OCI-LY1 (cell line): Measurements from ENCODE around the gene MYOZ3.

Experiments used
- H2AFZ ChIP-seq: fragments of 200-600 bp; sonication (generic), shearing (Covaris generic); 2 replicates; pipeline ENCODE4 v1.6.0; 2014; ENCODE audit warnings: antibody characterized with exemption, mild to moderate bottlenecking, low read length
- H3F3A ChIP-seq: fragments of 200-600 bp; sonication (generic), shearing (Covaris generic); 2 replicates; pipeline ENCODE4 v1.6.0; 2014; ENCODE audit warnings: mild to moderate bottlenecking, antibody characterized with exemption, low read length, moderate library complexity; ENCODE audit not compliant: insufficient read depth
- H3K27ac ChIP-seq: fragments of 200-600 bp; sonication (generic); 2 replicates; pipeline ENCODE4 v1.5.1; 2014; ENCODE audit warnings: low read length, mixed run types, mild to moderate bottlenecking, low read depth; ENCODE audit not compliant: poor library complexity, severe bottlenecking
- H3K27me3 ChIP-seq: fragments of 200-600 bp; sonication (generic); 2 replicates; pipeline ENCODE4 v1.6.0; 2014; ENCODE audit warnings: antibody characterized with exemption, mild to moderate bottlenecking, low read length, moderate library complexity; ENCODE audit not compliant: insufficient read depth
- H3K36me3 ChIP-seq: fragments of 200-600 bp; sonication (generic); 2 replicates; pipeline ENCODE4 v1.6.1; 2014; ENCODE audit warnings: mild to moderate bottlenecking, antibody characterized with exemption, low read length, moderate library complexity, mixed read lengths; ENCODE audit not compliant: insufficient read depth
- H3K4me1 ChIP-seq: fragments of 200-600 bp; sonication (generic); 2 replicates; pipeline ENCODE4 v1.5.1; 2014; ENCODE audit warnings: mild to moderate bottlenecking, low read length, moderate library complexity; ENCODE audit not compliant: insufficient read depth, severe bottlenecking
- H3K4me2 ChIP-seq: fragments of 200-600 bp; sonication (generic), shearing (Covaris generic); 2 replicates; pipeline ENCODE4 v1.6.1; 2014; ENCODE audit warnings: low read length
- H3K4me3 ChIP-seq: fragments of 200-600 bp; sonication (generic); 2 replicates; pipeline ENCODE4 v1.5.1; 2014; ENCODE audit warnings: low read length, low read depth, mild to moderate bottlenecking, mixed read lengths; ENCODE audit not compliant: poor library complexity, severe bottlenecking
- H3K79me2 ChIP-seq: fragments of 200-600 bp; shearing (Covaris generic); 2 replicates; pipeline ENCODE4 v1.6.1; 2016; ENCODE audit warnings: mixed run types, low read length, mixed read lengths; ENCODE audit not compliant: insufficient read depth
- H3K9ac ChIP-seq: fragments of 200-600 bp; sonication (generic), shearing (Covaris generic); 2 replicates; pipeline ENCODE4 v1.6.1; 2014; ENCODE audit warnings: mild to moderate bottlenecking, low read length, mixed read lengths
- H3K9me2 ChIP-seq: fragments of 200-600 bp; sonication (generic), shearing (Covaris generic); 2 replicates; pipeline ENCODE4 v1.6.1; 2014; ENCODE audit warnings: low read depth, mild to moderate bottlenecking, low read length, mixed read lengths
- H3K9me3 ChIP-seq: fragments of 200-600 bp; shearing (Covaris generic); 2 replicates; pipeline ENCODE4 v1.6.1; 2014; ENCODE audit warnings: low read length, mixed read lengths
- H4K20me1 ChIP-seq: fragments of 200-600 bp; sonication (generic), shearing (Covaris generic); 2 replicates; pipeline ENCODE4 v1.6.0; 2016; ENCODE audit warnings: mild to moderate bottlenecking, low read length; ENCODE audit not compliant: insufficient read depth
- CTCF ChIP-seq: fragments of 200-600 bp; sonication (generic), shearing (Covaris generic); IDR thresholded peaks from 2 replicates; pipeline ENCODE4 v1.5.1; 2017; ENCODE audit warnings: mild to moderate bottlenecking, antibody characterized with exemption, low read length, moderate library complexity, mixed read lengths
- EZH2 ChIP-seq: fragments of 200-600 bp; sonication (generic), shearing (Covaris generic); IDR thresholded peaks from 2 replicates; pipeline ENCODE4 v1.8.0; 2017; ENCODE audit warnings: borderline replicate concordance, mixed run types, mild to moderate bottlenecking, antibody characterized with exemption, low read length, moderate library complexity, mixed read lengths

The MYOZ3 gene

GRCh38 chr5:150723845-150724244, 62.8 kb downstream of the MYOZ3 start:
- Histone ChIP-seq H3K36me3 (peaks cover 78% of the 10 kb centered on the region), H3K4me1 (no peaks in the 10 kb centered on the region), H3F3A (no peaks in the 10 kb centered on the region), H3K9me3 (no peaks in the 10 kb centered on the region), H2AFZ (no peak overlapping the region), H3K9me2 (no peaks in the 10 kb centered on the region), H3K27me3 (no peaks in the 10 kb centered on the region), H3K9ac (no peak overlapping the region), H4K20me1 (no peaks in the 10 kb centered on the region), H3K4me3 (no peak overlapping the region), H3K79me2 (no peaks in the 10 kb centered on the region), H3K4me2 (no peak overlapping the region), H3K27ac (no peak overlapping the region)
- TF ChIP-seq EZH2 (no peak), CTCF (no peak)
